Psoas muscle (tissue), 8 donors: Measurements from ENCODE around the gene TIMM13. TPM values are rescaled to one million over a fixed set of nuclear protein-coding genes. Genes with fewer than 3 reads are reported as not detected.
"Not testable (repeated sequence)": the region's sequence is repeated elsewhere in the genome, so short reads cannot be mapped to it uniquely, and the experiment has no call there.

Source experiments
- ATAC-seq, 4 donors: fragments of 200-7000 bp; cut with Tn5 transposase; one replicate each; pipeline ENCODE4 v1.9.1; 2020; ENCODE audit warnings: moderate library complexity in 3 of 4, mild to moderate bottlenecking in 2 of 4
- DNase-seq, 2 donors: peaks; one replicate each; pipeline ENCODE4 v3.0.0-alpha.2; 2020
- H3K27ac ChIP-seq: fragments of 200-600 bp; one replicate; pipeline ENCODE4 v1.8.0; 2022
- H3K27me3 ChIP-seq, 3 donors: fragments of 200-600 bp in 1 of 3; one replicate each; pipeline versions ENCODE4 v1.6.1 to v1.8.0; 2013 to 2022; ENCODE audit warnings: low read length in 2 of 3, mild to moderate bottlenecking in 2 of 3, moderate library complexity in 1 of 3; ENCODE audit not compliant: insufficient read depth in 3 of 3
- H3K36me3 ChIP-seq, 2 donors: fragments of 200-600 bp in 1 of 2; one replicate each; pipeline versions ENCODE4 v1.6.1 to v1.8.0; 2013 to 2022; ENCODE audit warnings: low read depth in 1 of 2, mild to moderate bottlenecking in 1 of 2, moderate library complexity in 1 of 2; ENCODE audit not compliant: insufficient read depth in 1 of 2
- H3K4me1 ChIP-seq: fragments of 200-600 bp; one replicate; pipeline ENCODE4 v1.8.0; 2022
- H3K4me3 ChIP-seq: fragments of 200-600 bp; one replicate; pipeline ENCODE4 v1.8.0; 2022; ENCODE audit warnings: mild to moderate bottlenecking
- H3K9me3 ChIP-seq: fragments of 200-600 bp; one replicate; pipeline ENCODE4 v1.8.0; 2022
- WGBS, 3 donors: extraction: QIAGEN DNeasy Blood & Tissue Kit; methylation state at CpG; one replicate each; pipeline versions ENCODE4 v1.1.6 to v1.1.7; 2013; 5-methylcytosine and 5-hydroxymethylcytosine counted together
- intact Hi-C, 2 donors: fragments of 100-400 bp; cut with DNase I; formaldehyde crosslinking; loops; one replicate each; pipeline versions ENCODE4 v1.11.0 to v1.14.2; 2022
- polyA plus RNA-seq, 3 donors: library from polyadenylated mRNA; stranded (reverse); fragments of 200-250 nt; gene quantifications; one replicate each; pipeline ENCODE4 v1.2.3, GENCODE V29; 2013
- total RNA-seq, 4 donors: library from RNA; stranded (reverse); fragmentation: NEBNext Ultra II Directional in 2 of 4; extraction: Animal tissue kit (Norgen Biotek cat#: 25700) in 2 of 4; gene quantifications; one replicate each; pipeline versions ENCODE4 v1.2.1 to v1.2.4, GENCODE V29; 2021 to 2023
- TF ChIP-seq, protein P1 (sequence below): fragments of 200-600 bp; IDR thresholded peaks from one replicate; pipeline ENCODE4 v1.8.0; 2022; ENCODE audit warnings: antibody characterized with exemption
- donor health status: healthy with polysubstance abuse.
- donor health status: DM: no; HTN: no; CAD: no; lungs with moderate emphysema.
- donor health status: Bipolar disorder and iron deficiency.
- donor health status: healthy.
- donor health status: DM: yes; HTN: yes; CAD: no.
- donor health status: DM: no; HTN: no; CAD: no.
- donor health status: DM: no; HTN: no; CAD: no.
- donor health status: DM: yes; HTN: yes; CAD: no.

The TIMM13 gene
- total and polyA plus RNA-seq, 7 donors, result 70.3 to 254 (median 99.0) TPM

DNA sequence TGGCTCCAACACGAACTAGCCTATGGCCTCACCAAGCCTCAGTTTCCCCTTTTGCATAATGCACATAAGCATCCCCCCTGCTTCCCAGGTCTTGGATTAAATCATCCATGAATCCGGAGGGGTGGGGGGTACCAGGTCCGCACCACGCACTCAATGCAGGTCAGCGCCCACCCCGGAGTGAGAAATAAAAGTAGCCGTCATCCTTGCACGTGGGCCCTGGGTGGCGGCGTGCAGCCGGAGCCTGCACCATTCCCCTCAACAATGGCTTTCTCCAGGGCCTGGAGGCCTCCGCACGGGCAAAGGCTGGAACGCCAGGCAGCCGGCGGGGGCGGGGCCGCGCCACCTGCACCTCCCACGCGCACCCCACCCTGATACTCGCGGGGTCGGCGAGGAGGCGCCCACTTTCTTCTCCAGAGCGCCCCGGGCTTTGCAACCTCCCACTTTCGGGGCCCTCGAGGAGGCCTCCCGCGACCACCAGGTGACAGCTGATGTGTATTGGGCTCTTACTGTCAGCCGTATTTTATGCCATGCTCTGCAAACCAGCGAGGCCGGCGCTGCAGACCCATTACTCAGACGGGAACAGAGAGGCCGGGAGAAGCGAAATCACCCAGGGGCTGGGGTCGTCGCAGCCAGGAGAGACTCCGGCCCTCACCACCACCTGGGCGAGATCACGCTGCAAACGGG is 47.8 kb upstream of the TIMM13 start:
- Histone ChIP-seq H3K4me3 (peak overlapping the region; percentile 81), H3K27me3 (no peaks in the 10 kb centered on the region), H3K27ac (peak overlapping the region; percentile 84), H3K36me3 (no peaks in the 10 kb centered on the region), H3K9me3 (no peaks in the 10 kb centered on the region), H3K4me1 (peaks cover 24% of the 10 kb centered on the region)
- intact Hi-C loops, result loop anchor here in 1 of 2 donors (2.0 to 5.0 kb wide), 2 partner anchors 72 to 104 kb away; no protein-coding TSS in a partner anchor
- DNase-seq, result peak; percentile 54 to 73
- ATAC-seq, result peak; percentile 17 to 41 (median 30)
- TF ChIP-seq, protein P1, sequence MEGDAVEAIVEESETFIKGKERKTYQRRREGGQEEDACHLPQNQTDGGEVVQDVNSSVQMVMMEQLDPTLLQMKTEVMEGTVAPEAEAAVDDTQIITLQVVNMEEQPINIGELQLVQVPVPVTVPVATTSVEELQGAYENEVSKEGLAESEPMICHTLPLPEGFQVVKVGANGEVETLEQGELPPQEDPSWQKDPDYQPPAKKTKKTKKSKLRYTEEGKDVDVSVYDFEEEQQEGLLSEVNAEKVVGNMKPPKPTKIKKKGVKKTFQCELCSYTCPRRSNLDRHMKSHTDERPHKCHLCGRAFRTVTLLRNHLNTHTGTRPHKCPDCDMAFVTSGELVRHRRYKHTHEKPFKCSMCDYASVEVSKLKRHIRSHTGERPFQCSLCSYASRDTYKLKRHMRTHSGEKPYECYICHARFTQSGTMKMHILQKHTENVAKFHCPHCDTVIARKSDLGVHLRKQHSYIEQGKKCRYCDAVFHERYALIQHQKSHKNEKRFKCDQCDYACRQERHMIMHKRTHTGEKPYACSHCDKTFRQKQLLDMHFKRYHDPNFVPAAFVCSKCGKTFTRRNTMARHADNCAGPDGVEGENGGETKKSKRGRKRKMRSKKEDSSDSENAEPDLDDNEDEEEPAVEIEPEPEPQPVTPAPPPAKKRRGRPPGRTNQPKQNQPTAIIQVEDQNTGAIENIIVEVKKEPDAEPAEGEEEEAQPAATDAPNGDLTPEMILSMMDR, result no peak
- 1% methylated on average over 41 to 45 of the region's 45 CpGs for WGBS, 3 donors

DNA sequence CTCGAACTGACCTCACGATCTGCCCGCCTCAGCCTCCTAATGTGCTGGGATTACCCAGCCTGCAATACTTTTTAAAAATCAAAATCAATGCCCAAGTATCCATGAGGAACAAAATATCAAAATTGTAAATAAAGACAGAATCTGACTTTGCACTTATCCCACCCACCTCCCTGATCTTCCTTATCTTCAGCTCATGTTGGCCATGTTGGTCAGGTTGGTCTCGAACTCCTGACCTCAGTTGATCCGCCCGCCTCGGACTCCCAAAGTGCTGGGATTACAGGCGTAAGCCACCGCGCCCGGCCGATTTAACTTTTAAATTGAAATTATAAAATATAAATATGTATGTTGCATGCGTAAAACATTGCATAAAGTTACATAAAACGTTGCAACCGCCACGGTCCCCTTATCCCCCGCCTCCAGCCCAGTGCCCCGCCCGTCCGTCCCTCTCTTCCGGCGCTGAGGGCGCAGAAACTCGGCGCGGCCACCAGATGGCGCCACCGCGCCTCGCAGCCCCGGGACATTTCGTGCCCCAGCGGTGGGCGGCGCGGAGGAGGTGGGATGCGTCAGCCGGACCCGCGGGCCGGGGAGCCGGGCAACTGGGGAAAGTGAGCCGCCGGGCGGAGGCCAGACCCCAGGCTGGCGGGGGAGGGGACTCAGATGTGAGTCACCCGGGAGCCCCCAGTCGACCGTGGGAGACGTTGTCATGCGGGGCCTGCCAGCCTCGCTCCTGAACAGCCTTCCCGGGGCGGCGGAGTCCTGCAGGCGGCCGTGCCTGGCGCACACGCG is 47.0 kb upstream of the TIMM13 start:
- Histone ChIP-seq H3K4me3 (peak overlapping the region; percentile 81), H3K27me3 (no peaks in the 10 kb centered on the region), H3K36me3 (no peaks in the 10 kb centered on the region), H3K27ac (peak overlapping the region; percentile 84), H3K9me3 (no peaks in the 10 kb centered on the region), H3K4me1 (peaks cover 24% of the 10 kb centered on the region)
- TF ChIP-seq, protein P1, result peak; percentile 99
- 7 to 11% (median 7%) methylated on average over 54 to 60 of the region's 60 CpGs for WGBS, 3 donors
- intact Hi-C loops, result loop anchor here (1.0 to 5.0 kb wide), 4 partner anchors 73 to 137 kb away; no protein-coding TSS in a partner anchor
- ATAC-seq (peak; percentile 57 to 76 (median 68)), DNase-seq (peak; percentile 90 to 93)

DNA sequence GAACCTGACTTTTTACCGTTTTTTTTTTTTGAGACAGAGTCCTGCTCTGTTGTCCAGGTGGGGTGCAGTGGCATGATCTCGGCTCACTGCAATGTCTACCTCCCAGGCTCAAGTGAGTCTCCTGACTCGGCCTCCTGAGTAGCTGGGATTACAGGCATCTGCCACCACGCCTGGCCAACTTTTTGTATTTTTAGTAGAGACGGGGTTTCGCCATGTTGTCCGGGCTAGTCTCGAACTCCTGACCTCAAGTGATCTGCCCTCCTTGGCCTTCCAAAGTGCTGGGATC is 42.5 kb upstream of the TIMM13 start:
- H3K4me1 ChIP-seq, H3K27me3 ChIP-seq, H3K9me3 ChIP-seq, H3K27ac ChIP-seq, H3K36me3 ChIP-seq, DNase-seq, H3K4me3 ChIP-seq, intact Hi-C loops, ATAC-seq: not testable (repeated sequence)
- 78 to 86% (median 82%) methylated on average over 8 of the region's 8 CpGs for WGBS, 3 donors

DNA sequence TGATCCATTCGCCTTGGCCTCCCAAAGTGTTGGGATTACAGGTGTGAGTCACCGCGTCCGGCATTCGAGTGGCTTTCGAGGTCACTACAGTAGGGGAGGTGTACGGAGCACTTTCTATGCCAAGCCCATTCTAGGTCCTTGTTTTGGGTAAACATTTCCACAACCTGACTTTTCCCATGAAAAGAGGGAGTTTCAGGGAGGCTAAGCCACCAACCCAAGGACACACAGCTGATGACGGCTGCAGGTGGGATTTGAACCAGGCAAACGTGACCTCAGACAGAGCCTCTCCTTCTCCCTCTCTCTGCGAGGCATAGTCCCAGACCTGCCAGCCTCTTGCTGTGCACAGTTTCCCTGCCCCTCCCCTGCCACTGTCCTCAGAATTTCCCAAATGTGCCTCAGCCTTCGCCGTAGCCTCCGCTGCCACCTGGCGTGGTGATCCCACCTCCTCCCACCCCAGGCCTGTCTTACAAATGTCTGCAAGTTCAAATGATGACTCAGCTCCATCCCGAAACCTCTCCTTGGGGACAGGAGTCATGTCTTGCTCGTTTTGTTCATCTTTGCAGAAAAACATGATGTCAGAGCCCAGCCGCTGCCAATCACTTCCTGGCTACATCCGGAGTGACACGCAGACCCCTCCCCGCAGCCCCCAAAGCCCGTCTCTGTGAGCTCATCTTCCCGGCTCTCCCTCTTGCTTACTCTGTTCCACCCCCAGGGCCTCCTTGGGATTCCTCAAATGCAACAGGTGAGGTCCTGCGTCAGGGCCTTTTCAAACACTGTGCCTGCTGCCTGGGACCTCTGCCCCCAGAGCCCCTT is 41.9 kb upstream of the TIMM13 start:
- H3K9me3 ChIP-seq, result no peaks in the 10 kb centered on the region
- H3K36me3 ChIP-seq, result no peaks in the 10 kb centered on the region
- TF ChIP-seq, protein P1, result no peak
- no peak overlapping the region for H3K4me3 ChIP-seq
- intact Hi-C loops, result no loop called here
- ATAC-seq, result peak in 2 of 4 donors; percentile 17 to 33
- H3K27me3 ChIP-seq, result no peaks in the 10 kb centered on the region
- H3K4me1 ChIP-seq, result no peaks in the 10 kb centered on the region
- peak; percentile 60 to 77 for DNase-seq
- no peak overlapping the region for H3K27ac ChIP-seq
- 50 to 63% (median 58%) methylated on average over 23 of the region's 23 CpGs for WGBS, 3 donors

DNA sequence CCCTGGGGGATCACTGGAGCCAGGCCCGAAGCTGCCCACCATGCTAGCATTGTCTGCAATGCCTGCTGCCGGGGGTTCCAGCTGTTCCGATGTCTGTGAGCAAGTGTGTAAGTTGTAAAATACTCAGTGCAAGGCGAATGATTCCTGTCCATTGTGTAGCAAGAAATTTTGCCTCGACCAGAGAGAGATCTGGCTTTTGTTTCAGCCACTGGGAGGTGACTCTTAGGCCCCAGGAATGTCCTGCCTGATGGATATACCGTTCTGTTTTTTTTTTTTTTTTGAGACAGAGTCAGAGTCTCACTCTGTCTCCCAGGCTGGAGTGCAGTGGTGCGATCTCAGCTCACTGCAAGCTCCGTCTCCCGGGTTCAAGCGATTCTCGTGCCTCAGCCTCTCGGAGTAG is 41.2 kb upstream of the TIMM13 start:
- Histone ChIP-seq H3K9me3 (no peaks in the 10 kb centered on the region), H3K36me3 (no peaks in the 10 kb centered on the region), H3K27me3 (no peaks in the 10 kb centered on the region), H3K4me3 (no peak overlapping the region), H3K27ac (no peak overlapping the region), H3K4me1 (no peaks in the 10 kb centered on the region)
- ATAC-seq (no peak), DNase-seq (no peak)
- TF ChIP-seq, protein P1, result no peak
- 68 to 76% (median 69%) methylated on average over 12 of the region's 12 CpGs for WGBS, 3 donors
- intact Hi-C loops, result no loop called here
